Measurements from ENCODE around the gene FUOM. TPM values are rescaled to one million over a fixed set of nuclear protein-coding genes. Genes with fewer than 3 reads are reported as not detected.

Gene FUOM
- total and polyA plus RNA-seq, 10 of the 15 experiments (the other 5 are each of a cell fraction or from before 2014, with no cell fraction given) = 1.8 to 41.7 (median 25.6) TPM

DNA sequence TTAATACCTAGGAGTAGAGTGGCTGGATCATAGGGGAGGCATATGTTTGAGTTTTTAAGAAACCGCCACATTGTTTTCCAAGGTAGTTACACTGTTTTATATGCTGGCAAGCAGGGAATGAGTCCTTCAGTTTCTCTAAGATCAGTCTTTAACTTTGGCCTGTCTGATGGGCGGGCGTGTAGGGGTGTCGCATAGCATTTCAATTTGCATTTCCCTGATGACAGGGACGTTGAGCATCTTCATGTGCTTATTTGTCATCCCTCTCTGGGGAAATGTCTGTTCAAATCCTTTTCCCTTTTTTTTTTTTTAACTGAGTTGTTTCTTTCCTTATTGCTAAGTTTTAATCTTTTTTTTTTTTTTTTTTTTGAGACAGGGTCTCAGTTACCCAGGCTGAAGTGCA lies 46.0 kb upstream of the FUOM start (continued):
- TF ChIP-seq, protein P1, sequence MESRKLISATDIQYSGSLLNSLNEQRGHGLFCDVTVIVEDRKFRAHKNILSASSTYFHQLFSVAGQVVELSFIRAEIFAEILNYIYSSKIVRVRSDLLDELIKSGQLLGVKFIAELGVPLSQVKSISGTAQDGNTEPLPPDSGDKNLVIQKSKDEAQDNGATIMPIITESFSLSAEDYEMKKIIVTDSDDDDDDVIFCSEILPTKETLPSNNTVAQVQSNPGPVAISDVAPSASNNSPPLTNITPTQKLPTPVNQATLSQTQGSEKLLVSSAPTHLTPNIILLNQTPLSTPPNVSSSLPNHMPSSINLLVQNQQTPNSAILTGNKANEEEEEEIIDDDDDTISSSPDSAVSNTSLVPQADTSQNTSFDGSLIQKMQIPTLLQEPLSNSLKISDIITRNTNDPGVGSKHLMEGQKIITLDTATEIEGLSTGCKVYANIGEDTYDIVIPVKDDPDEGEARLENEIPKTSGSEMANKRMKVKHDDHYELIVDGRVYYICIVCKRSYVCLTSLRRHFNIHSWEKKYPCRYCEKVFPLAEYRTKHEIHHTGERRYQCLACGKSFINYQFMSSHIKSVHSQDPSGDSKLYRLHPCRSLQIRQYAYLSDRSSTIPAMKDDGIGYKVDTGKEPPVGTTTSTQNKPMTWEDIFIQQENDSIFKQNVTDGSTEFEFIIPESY (IDR thresholded peaks at IDR 0.05) = no peak
- TF ChIP-seq CEBPB (IDR thresholded peaks at IDR 0.05; ENCODE audit: borderline replicate concordance in 1 of 2, low read depth in 2 of 2, low read length in 2 of 2) = no peak

DNA sequence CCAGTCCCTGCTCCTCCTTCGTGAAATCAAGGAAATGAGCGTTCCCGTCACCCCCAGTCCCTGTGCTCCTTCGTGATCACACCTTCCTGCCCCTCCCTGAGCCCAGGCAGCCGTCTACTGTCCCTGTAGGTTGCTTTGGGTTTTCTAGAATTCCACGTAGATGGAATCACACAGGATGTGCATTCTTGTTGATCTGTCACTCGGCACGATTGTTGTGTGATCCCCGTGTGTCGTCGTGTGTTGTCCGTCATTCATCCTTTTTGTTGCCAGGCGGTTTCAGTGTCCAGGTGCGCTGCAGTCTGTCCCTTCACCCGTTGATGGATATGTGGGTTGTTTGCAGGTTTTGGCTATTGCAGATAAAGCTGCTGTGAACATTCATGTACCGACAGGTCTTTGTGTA lies 45.5 kb upstream of the FUOM start:
- intact Hi-C loops (cut with micrococcal nuclease; ENCODE audit: unreplicated experiment) = no loop called here
- TF ChIP-seq POLR2A (IDR thresholded peaks at IDR 0.05; ENCODE audit: low read depth, low read length) = peak; percentile 17; the same call in 1 of the 2 replicates
- TF ChIP-seq RFX5 (IDR thresholded peaks at IDR 0.05; ENCODE audit: low read depth, low read length) = no peak
- no TSS peak for BruUV-seq (replicated peaks)
- peaks cover 3% of the 10 kb centered on the region; the same call in 1 of the 2 replicates for H4K20me1 ChIP-seq (ENCODE audit: control insufficient read depth, insufficient read depth)
- DNase-seq (ENCODE audit: low read depth, low spot score) (no peak), FAIRE-seq (no peak), ATAC-seq (no peak)
- WGBS (ENCODE audit: insufficient coverage, insufficient replicate concordance, low lambda C conversion rate, missing lambda C conversion rate) = 94% methylated on average over 16 of the region's 16 CpGs
- ChIA-PET RAD21 (ENCODE audit: unreplicated experiment) (no interaction called here), CTCF (no interaction called here), POLR2A (no interaction called here), SMC1A (ENCODE audit: uncharacterized antibody, unreplicated experiment) (no interaction called here)
- no peak overlapping the region for H3K9ac ChIP-seq (ENCODE audit: control insufficient read depth, insufficient read depth, low read length)
- peaks cover 15% of the 10 kb centered on the region for H3K79me2 ChIP-seq (ENCODE audit: control insufficient read depth, insufficient read depth, low read length)
- H3K9me3 ChIP-seq (replicated peaks; ENCODE audit: control insufficient read depth, insufficient read depth, low read length) = peaks cover 5% of the 10 kb centered on the region; the same call in 2 of the 3 replicates
- in situ Hi-C loops (cut with MboI) = no loop called here
- peaks cover 36% of the 10 kb centered on the region for H3K4me1 ChIP-seq (ENCODE audit: control insufficient read depth, insufficient read depth, low read length)
- no peaks in the 10 kb centered on the region for H3K27me3 ChIP-seq (replicated peaks in 1 of 2; ENCODE audit: control insufficient read depth in 2 of 2, insufficient read depth in 2 of 2, low read length in 1 of 2)
- peaks cover 11 to 22% of the 10 kb centered on the region in 2 experiments; a peak in 3 of 4 replicates for H3K36me3 ChIP-seq (ENCODE audit: control insufficient read depth in 2 of 2, insufficient read depth in 2 of 2, low read length in 1 of 2)
- no peak overlapping the region for H3K4me2 ChIP-seq (ENCODE audit: control insufficient read depth, insufficient read depth)
- no peak overlapping the region for H3K27ac ChIP-seq (ENCODE audit: control insufficient read depth, insufficient read depth)
- H3K4me3 ChIP-seq = no peak overlapping the region
- H2AFZ ChIP-seq (ENCODE audit: control insufficient read depth, low read depth, low read length) = no peak overlapping the region
